Measurements from ENCODE around the gene AFF2. TPM values are rescaled to one million over a fixed set of nuclear protein-coding genes. Genes with fewer than 3 reads are reported as not detected.

The AFF2 gene
- total and polyA plus RNA-seq, 2 experiments from 2014 or later = 0.31 to 0.54 TPM

DNA sequence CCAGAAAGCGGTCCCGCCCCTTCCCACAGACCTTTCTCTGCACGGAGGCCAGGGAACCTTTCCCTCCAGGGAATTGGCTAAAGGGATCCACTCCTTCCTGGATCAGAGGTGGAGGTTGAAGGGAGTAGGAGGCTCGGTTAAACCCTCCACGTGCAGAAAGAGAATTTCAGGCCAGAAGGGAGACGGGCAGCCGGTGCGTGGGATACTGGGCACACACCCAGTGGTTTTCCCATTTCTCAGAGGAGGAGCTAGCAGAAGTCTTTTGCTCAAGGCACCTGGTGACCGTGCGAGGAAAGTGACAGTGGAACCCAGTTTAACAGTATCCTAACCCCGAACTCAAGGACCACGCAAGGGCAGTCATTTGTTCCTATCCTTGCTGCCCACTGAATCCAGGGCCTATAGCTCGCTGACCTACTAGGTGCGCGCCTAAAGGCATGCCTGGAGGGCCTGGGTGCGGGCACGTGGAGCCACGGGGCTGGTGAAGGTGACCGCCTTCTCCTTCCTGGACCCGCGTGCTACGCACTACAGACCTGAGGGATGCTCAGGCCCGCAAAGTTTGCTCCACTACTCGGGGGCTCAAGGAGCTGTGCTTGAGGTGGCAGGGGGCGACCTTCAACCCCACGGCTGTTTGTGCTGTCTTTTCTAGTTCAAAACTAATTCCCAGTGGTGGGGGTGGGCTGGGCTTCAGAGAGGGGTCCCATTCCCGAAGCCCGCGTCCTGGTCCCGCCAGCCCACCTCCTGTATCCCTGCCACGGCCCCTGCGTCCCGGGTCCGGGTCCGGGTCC is 587 bp upstream of the AFF2 start:
- H3F3A ChIP-seq (ENCODE audit: insufficient read depth) = no peaks in the 10 kb centered on the region
- H2AFZ ChIP-seq = peak overlapping the region; percentile 38; the same call in 1 of the 2 replicates
- no peak for DNase-seq
- TF ChIP-seq EZH2 (IDR thresholded peaks at IDR 0.05; ENCODE audit: insufficient read depth, poor library complexity, severe bottlenecking) (no peak), EZH2phosphoT487 (IDR thresholded peaks at IDR 0.05; ENCODE audit: insufficient read depth, low read depth) (no peak)
- H3K27ac ChIP-seq = no peak overlapping the region
- WGBS, 2 experiments (ENCODE audit: low coverage in 1 of 2, low lambda C conversion rate in 2 of 2, missing lambda C conversion rate in 2 of 2) = 65 to 84% methylated on average over 20 to 21 of the region's 35 CpGs
- no peaks in the 10 kb centered on the region for H4K20me1 ChIP-seq (ENCODE audit: insufficient read depth)
- in situ Hi-C loops (cut with MboI) = no loop called here
- no peaks in the 10 kb centered on the region for H3K9me2 ChIP-seq (ENCODE audit: insufficient read depth)
- H3K4me2 ChIP-seq (ENCODE audit: unreplicated experiment) = no peak overlapping the region
- no peaks in the 10 kb centered on the region for H3K4me1 ChIP-seq (ENCODE audit: insufficient read depth)
- no peaks in the 10 kb centered on the region for H3K9me3 ChIP-seq (ENCODE audit: low read depth)
- no peaks in the 10 kb centered on the region for H3K36me3 ChIP-seq (ENCODE audit: low read depth)
- H3K4me3 ChIP-seq = peak overlapping the region; percentile 55; the same call in 1 of the 2 replicates
- no peaks in the 10 kb centered on the region for H3K79me2 ChIP-seq (ENCODE audit: insufficient read depth)
- no peak overlapping the region for H3K9ac ChIP-seq
- peaks cover 5% of the 10 kb centered on the region; the same call in 1 of the 2 replicates for H3K27me3 ChIP-seq (replicated peaks; ENCODE audit: insufficient read depth)

GRCh38 chrX:148501386-148502066 is 1.1 kb downstream of the AFF2 start:
- no peaks in the 10 kb centered on the region for H3K9me3 ChIP-seq (ENCODE audit: low read depth)
- H3F3A ChIP-seq (ENCODE audit: insufficient read depth) = no peaks in the 10 kb centered on the region
- H3K4me3 ChIP-seq = peak overlapping the region; percentile 76
- no peaks in the 10 kb centered on the region for H3K36me3 ChIP-seq (ENCODE audit: low read depth)
- H3K27me3 ChIP-seq (replicated peaks; ENCODE audit: insufficient read depth) = peaks cover 5% of the 10 kb centered on the region; the same call in 1 of the 2 replicates
- H3K4me1 ChIP-seq (ENCODE audit: insufficient read depth) = no peaks in the 10 kb centered on the region
- in situ Hi-C loops (cut with MboI) = no loop called here
- peak overlapping the region; percentile 83 for H2AFZ ChIP-seq
- H3K9me2 ChIP-seq (ENCODE audit: insufficient read depth) = no peaks in the 10 kb centered on the region
- peak overlapping the region; percentile 73 for H3K4me2 ChIP-seq (ENCODE audit: unreplicated experiment)
- H3K9ac ChIP-seq = no peak overlapping the region
- H3K27ac ChIP-seq = no peak overlapping the region
- no peak for DNase-seq
- WGBS, 2 experiments (ENCODE audit: low coverage in 1 of 2, low lambda C conversion rate in 2 of 2, missing lambda C conversion rate in 2 of 2) = 4 to 5% methylated on average over 21 to 32 of the region's 43 CpGs
- H4K20me1 ChIP-seq (ENCODE audit: insufficient read depth) = no peaks in the 10 kb centered on the region
- no peak for TF ChIP-seq EZH2phosphoT487 (IDR thresholded peaks at IDR 0.05; ENCODE audit: insufficient read depth, low read depth)
- TF ChIP-seq EZH2 (IDR thresholded peaks at IDR 0.05; ENCODE audit: insufficient read depth, poor library complexity, severe bottlenecking) = no peak
- H3K79me2 ChIP-seq (ENCODE audit: insufficient read depth) = no peaks in the 10 kb centered on the region

DNA sequence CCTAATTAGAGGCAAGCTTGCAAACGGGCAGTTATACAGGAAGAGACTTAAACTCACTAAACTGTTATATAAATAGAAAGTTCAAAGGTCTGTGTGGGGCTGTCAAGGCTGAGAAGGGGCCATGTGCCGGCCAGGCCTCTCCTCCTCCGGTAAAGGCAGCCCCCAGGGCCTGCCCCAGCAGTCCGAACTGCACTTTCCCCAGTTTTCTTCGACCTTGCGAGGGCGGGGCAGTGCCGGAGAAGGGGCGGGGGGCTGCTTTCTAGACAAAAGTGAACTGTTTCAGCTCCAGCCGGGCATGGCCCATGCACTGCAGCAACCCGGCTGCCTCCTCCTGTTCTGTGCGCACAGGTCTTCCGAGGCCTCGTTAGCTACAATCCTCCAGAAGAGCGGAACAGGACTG is 4.1 kb downstream of the AFF2 start:
- Histone ChIP-seq H3K9me3 (ENCODE audit: low read depth) (no peaks in the 10 kb centered on the region), H3K9ac (no peak overlapping the region), H3F3A (ENCODE audit: insufficient read depth) (no peaks in the 10 kb centered on the region), H2AFZ (no peak overlapping the region), H3K4me1 (ENCODE audit: insufficient read depth) (no peaks in the 10 kb centered on the region), H3K4me3 (no peak overlapping the region), H3K4me2 (ENCODE audit: unreplicated experiment) (no peak overlapping the region), H3K27ac (no peak overlapping the region), H3K9me2 (ENCODE audit: insufficient read depth) (no peaks in the 10 kb centered on the region), H3K27me3 (replicated peaks; ENCODE audit: insufficient read depth) (peaks cover 5% of the 10 kb centered on the region; the same call in 1 of the 2 replicates), H3K79me2 (ENCODE audit: insufficient read depth) (no peaks in the 10 kb centered on the region), H3K36me3 (ENCODE audit: low read depth) (no peaks in the 10 kb centered on the region), H4K20me1 (ENCODE audit: insufficient read depth) (no peaks in the 10 kb centered on the region)
- no peak for TF ChIP-seq EZH2 (IDR thresholded peaks at IDR 0.05; ENCODE audit: insufficient read depth, poor library complexity, severe bottlenecking)
- no peak for TF ChIP-seq EZH2phosphoT487 (IDR thresholded peaks at IDR 0.05; ENCODE audit: insufficient read depth, low read depth)
- in situ Hi-C loops (cut with MboI) = no loop called here
- 88 to 89% methylated on average over 11 to 13 of the region's 15 CpGs for WGBS, 2 experiments (ENCODE audit: low coverage in 1 of 2, low lambda C conversion rate in 2 of 2, missing lambda C conversion rate in 2 of 2)
- DNase-seq = no peak

DNA sequence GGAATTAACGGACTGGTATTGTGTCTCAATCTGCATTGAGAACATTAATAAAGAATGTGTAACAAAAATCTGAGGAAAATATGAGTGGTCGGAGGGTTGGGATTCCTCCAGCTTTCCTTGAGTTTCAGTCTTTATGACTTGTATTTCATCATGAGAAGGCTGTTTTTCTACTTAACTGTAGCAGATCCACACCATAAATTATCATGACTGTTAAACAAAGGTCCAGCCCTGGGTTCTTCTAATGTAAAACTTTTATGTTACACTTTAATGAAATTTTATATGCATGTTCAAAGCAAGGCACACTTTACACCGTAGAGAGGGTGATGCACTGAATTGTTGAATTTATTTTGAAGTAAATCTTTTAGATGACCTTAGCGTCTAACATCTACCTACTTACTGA is 7.0 kb downstream of the AFF2 start:
- no peaks in the 10 kb centered on the region for H3K9me2 ChIP-seq (ENCODE audit: insufficient read depth)
- no peak overlapping the region for H3K9ac ChIP-seq
- DNase-seq = no peak
- no peaks in the 10 kb centered on the region for H3K36me3 ChIP-seq (ENCODE audit: low read depth)
- no peaks in the 10 kb centered on the region for H3F3A ChIP-seq (ENCODE audit: insufficient read depth)
- H3K4me1 ChIP-seq (ENCODE audit: insufficient read depth) = no peaks in the 10 kb centered on the region
- in situ Hi-C loops (cut with MboI) = no loop called here
- H4K20me1 ChIP-seq (ENCODE audit: insufficient read depth) = no peaks in the 10 kb centered on the region
- no peak for TF ChIP-seq EZH2phosphoT487 (IDR thresholded peaks at IDR 0.05; ENCODE audit: insufficient read depth, low read depth)
- TF ChIP-seq EZH2 (IDR thresholded peaks at IDR 0.05; ENCODE audit: insufficient read depth, poor library complexity, severe bottlenecking) = no peak
- H3K4me2 ChIP-seq (ENCODE audit: unreplicated experiment) = no peak overlapping the region
- H2AFZ ChIP-seq = no peak overlapping the region
- no peaks in the 10 kb centered on the region for H3K27me3 ChIP-seq (replicated peaks; ENCODE audit: insufficient read depth)
- no peaks in the 10 kb centered on the region for H3K79me2 ChIP-seq (ENCODE audit: insufficient read depth)
- H3K27ac ChIP-seq = no peak overlapping the region
- no peak overlapping the region for H3K4me3 ChIP-seq
- no peaks in the 10 kb centered on the region for H3K9me3 ChIP-seq (ENCODE audit: low read depth)
- WGBS, 2 experiments (ENCODE audit: low coverage in 1 of 2, low lambda C conversion rate in 2 of 2, missing lambda C conversion rate in 2 of 2) = 89% methylated on average over 4 of the region's 4 CpGs
